A673 (cell line): Measurements from ENCODE around the gene ARHGEF9.

Source experiments
- EZH2 ChIP-seq: fragments of 200-600 bp; sonication (generic); IDR thresholded peaks from 2 replicates; pipeline ENCODE4 v1.6.1; 2017; ENCODE audit warnings: borderline replicate concordance, low read depth, mild to moderate bottlenecking, mixed read lengths, antibody characterized with exemption, low read length; ENCODE audit not compliant: poor library complexity, severe bottlenecking
- TF ChIP-seq, protein P1 (sequence below): fragments of 300-800, 200-600 bp; sonication (generic); conservative IDR thresholded peaks from 2 replicates; pipeline ENCODE4 v1.5.1; 2017; ENCODE audit warnings: low read depth, mild to moderate bottlenecking, antibody characterized with exemption, low read length, moderate library complexity, mixed read lengths

DNA sequence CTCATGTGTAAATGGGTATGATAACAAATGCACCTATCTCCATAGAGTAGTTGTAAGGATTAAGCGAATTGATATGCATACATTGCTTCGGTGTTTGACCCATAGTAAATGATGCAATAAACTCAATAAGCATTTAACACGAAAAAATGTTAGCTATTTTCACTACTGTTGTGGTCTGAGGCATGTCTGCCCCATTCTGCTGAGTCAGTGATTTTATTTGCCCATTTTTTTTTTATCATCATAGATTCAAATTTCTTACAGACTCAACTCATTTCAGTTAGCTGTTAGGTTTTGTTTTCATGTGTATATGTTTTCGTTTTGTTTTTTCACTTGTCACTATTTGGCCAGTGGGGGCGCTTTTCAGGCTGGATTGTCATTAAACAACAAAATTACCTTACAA is 27.8 kb upstream of the ARHGEF9 start:
- TF ChIP-seq, protein P1, sequence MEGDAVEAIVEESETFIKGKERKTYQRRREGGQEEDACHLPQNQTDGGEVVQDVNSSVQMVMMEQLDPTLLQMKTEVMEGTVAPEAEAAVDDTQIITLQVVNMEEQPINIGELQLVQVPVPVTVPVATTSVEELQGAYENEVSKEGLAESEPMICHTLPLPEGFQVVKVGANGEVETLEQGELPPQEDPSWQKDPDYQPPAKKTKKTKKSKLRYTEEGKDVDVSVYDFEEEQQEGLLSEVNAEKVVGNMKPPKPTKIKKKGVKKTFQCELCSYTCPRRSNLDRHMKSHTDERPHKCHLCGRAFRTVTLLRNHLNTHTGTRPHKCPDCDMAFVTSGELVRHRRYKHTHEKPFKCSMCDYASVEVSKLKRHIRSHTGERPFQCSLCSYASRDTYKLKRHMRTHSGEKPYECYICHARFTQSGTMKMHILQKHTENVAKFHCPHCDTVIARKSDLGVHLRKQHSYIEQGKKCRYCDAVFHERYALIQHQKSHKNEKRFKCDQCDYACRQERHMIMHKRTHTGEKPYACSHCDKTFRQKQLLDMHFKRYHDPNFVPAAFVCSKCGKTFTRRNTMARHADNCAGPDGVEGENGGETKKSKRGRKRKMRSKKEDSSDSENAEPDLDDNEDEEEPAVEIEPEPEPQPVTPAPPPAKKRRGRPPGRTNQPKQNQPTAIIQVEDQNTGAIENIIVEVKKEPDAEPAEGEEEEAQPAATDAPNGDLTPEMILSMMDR: no peak
- no peak for TF ChIP-seq EZH2
